ENCODE results near the gene STAT6. TPM values are rescaled to one million over a fixed set of nuclear protein-coding genes. Genes with fewer than 3 reads are reported as not detected.

The STAT6 gene
- total RNA-seq, 1 donor from 2014 or later = 46.2 TPM

Other genes starting within 250 kb of the STAT6 start
- gene SDR9C7, start 177.0 kb downstream of the STAT6 start, total RNA-seq = not detected
- gene RDH16, start 153.8 kb downstream of the STAT6 start, total RNA-seq = 0.19 TPM
- gene ZBTB39, start 104.8 kb downstream of the STAT6 start, total RNA-seq = 2.7 TPM
- not detected for gene TAC3, start 94.8 kb downstream of the STAT6 start, total RNA-seq
- not detected for gene MYO1A, start 61.2 kb downstream of the STAT6 start, total RNA-seq
- 3.3 TPM for gene NEMP1, start 32.6 kb downstream of the STAT6 start, total RNA-seq
- gene NAB2, start 22.2 kb downstream of the STAT6 start, total RNA-seq = 10.1 TPM
- gene LRP1, start 17.1 kb upstream of the STAT6 start, total RNA-seq = 61.0 TPM
- gene LRP1-AS, start 36.3 kb upstream of the STAT6 start, total RNA-seq = not detected
- gene NXPH4, start 105.4 kb upstream of the STAT6 start, total RNA-seq = 0.44 TPM
- gene SHMT2, start 118.3 kb upstream of the STAT6 start, total RNA-seq = 22.9 TPM
- 0.69 TPM for gene STAC3, start 139.8 kb upstream of the STAT6 start, total RNA-seq